Mucosa of rectum (tissue), 2 donors: ENCODE measurements around the gene DCAF5.

Source experiments
- H3K27ac ChIP-seq, 2 donors: one replicate each; pipeline ENCODE4 v1.7.0; 2013; ENCODE audit warnings: inconsistent platforms in 2 of 2, low read depth in 2 of 2, low read length in 2 of 2
- H3K27me3 ChIP-seq, 2 donors: one replicate each; pipeline ENCODE4 v1.7.0; 2013; ENCODE audit warnings: low read length in 2 of 2; ENCODE audit not compliant: control insufficient read depth in 2 of 2, insufficient read depth in 2 of 2
- H3K36me3 ChIP-seq, 2 donors: one replicate each; pipeline ENCODE4 v1.7.0; 2013; ENCODE audit warnings: low read length in 2 of 2; ENCODE audit not compliant: control insufficient read depth in 2 of 2, insufficient read depth in 2 of 2
- H3K4me1 ChIP-seq, 2 donors: one replicate each; pipeline ENCODE4 v1.7.0; 2013; ENCODE audit warnings: low read length in 2 of 2, mild to moderate bottlenecking in 1 of 2; ENCODE audit not compliant: control insufficient read depth in 2 of 2, insufficient read depth in 2 of 2
- H3K4me3 ChIP-seq, 2 donors: one replicate each; pipeline ENCODE4 v1.7.0; 2013; ENCODE audit warnings: low read length in 2 of 2
- H3K9ac ChIP-seq, 2 donors: one replicate each; pipeline ENCODE4 v1.7.0; 2013; ENCODE audit warnings: low read length in 2 of 2, low read depth in 1 of 2, mild to moderate bottlenecking in 1 of 2
- H3K9me3 ChIP-seq, 2 donors: one replicate each; pipeline ENCODE4 v1.7.0; 2013; ENCODE audit warnings: low read length in 2 of 2; ENCODE audit not compliant: control insufficient read depth in 2 of 2
- donor health status: healthy.
- donor health status: Normal muscosa, but diverticular disease.

DCAF5 gene

GRCh38 chr14:69090187-69090789 lies 62.6 kb downstream of the DCAF5 start:
- Histone ChIP-seq H3K27ac (no peak overlapping the region), H3K4me1 (no peaks in the 10 kb centered on the region), H3K4me3 (no peak overlapping the region), H3K9ac (no peak overlapping the region), H3K36me3 (peaks cover 21 to 44% of the 10 kb centered on the region in 2 donors), H3K27me3 (no peaks in the 10 kb centered on the region), H3K9me3 (no peaks in the 10 kb centered on the region)

- H3K27ac ChIP-seq = no peak overlapping the region
- no peaks in the 10 kb centered on the region for H3K9me3 ChIP-seq
Observed at GRCh38 chr14:69089046-69089445, 63.9 kb downstream of the DCAF5 start.

GRCh38 chr14:69088586-69088985 lies 64.3 kb downstream of the DCAF5 start:
- Histone ChIP-seq H3K4me1 (no peaks in the 10 kb centered on the region), H3K9me3 (no peaks in the 10 kb centered on the region), H3K27me3 (no peaks in the 10 kb centered on the region), H3K4me3 (no peak overlapping the region), H3K9ac (no peak overlapping the region), H3K27ac (no peak overlapping the region), H3K36me3 (peaks cover 25 to 48% of the 10 kb centered on the region in 2 donors)

More at GRCh38 chr14:69089046-69089445, 63.9 kb downstream of the DCAF5 start:
- no peaks in the 10 kb centered on the region for H3K4me1 ChIP-seq
- H3K4me3 ChIP-seq = no peak overlapping the region
- peaks cover 24 to 48% of the 10 kb centered on the region in 2 donors for H3K36me3 ChIP-seq
- no peaks in the 10 kb centered on the region for H3K27me3 ChIP-seq
- no peak overlapping the region for H3K9ac ChIP-seq

GRCh38 chr14:69087061-69087461 lies 65.9 kb downstream of the DCAF5 start:
- H3K9me3 ChIP-seq = no peaks in the 10 kb centered on the region
- H3K27me3 ChIP-seq = no peaks in the 10 kb centered on the region
- no peak overlapping the region for H3K4me3 ChIP-seq
- no peak overlapping the region for H3K9ac ChIP-seq
- H3K27ac ChIP-seq = peak overlapping the region in 1 of 2 donors; percentile 39
- no peaks in the 10 kb centered on the region for H3K4me1 ChIP-seq
- H3K36me3 ChIP-seq = peaks cover 30 to 49% of the 10 kb centered on the region in 2 donors

- Histone ChIP-seq H3K9ac (no peak overlapping the region), H3K36me3 (peaks cover 27 to 51% of the 10 kb centered on the region in 2 donors), H3K27ac (no peak overlapping the region), H3K9me3 (no peaks in the 10 kb centered on the region), H3K4me3 (no peak overlapping the region), H3K27me3 (no peaks in the 10 kb centered on the region), H3K4me1 (no peaks in the 10 kb centered on the region)
Observed at GRCh38 chr14:69086537-69086936, 66.4 kb downstream of the DCAF5 start.

- H3K36me3 ChIP-seq = peaks cover 15 to 33% of the 10 kb centered on the region in 2 donors
- no peaks in the 10 kb centered on the region for H3K9me3 ChIP-seq
- H3K27ac ChIP-seq = no peak overlapping the region
- H3K27me3 ChIP-seq = no peaks in the 10 kb centered on the region
- H3K4me3 ChIP-seq = no peak overlapping the region
- no peak overlapping the region for H3K9ac ChIP-seq
- H3K4me1 ChIP-seq = peaks cover 0 to 4% of the 10 kb centered on the region in 2 donors
Observed at GRCh38 chr14:69084023-69084422, 68.9 kb downstream of the DCAF5 start.

- Histone ChIP-seq H3K36me3 (peaks cover 15 to 25% of the 10 kb centered on the region in 2 donors), H3K27ac (no peak overlapping the region), H3K9ac (no peak overlapping the region)
Observed at GRCh38 chr14:69083181-69083580, 69.7 kb downstream of the DCAF5 start.

GRCh38 chr14:69081271-69081670 lies 71.6 kb downstream of the DCAF5 start:
- H3K9ac ChIP-seq = no peak overlapping the region
- no peaks in the 10 kb centered on the region for H3K9me3 ChIP-seq
- H3K4me3 ChIP-seq = no peak overlapping the region
- no peaks in the 10 kb centered on the region for H3K27me3 ChIP-seq
- peaks cover 0 to 4% of the 10 kb centered on the region in 2 donors for H3K4me1 ChIP-seq
- no peak overlapping the region for H3K27ac ChIP-seq
- H3K36me3 ChIP-seq = peaks cover 12 to 15% of the 10 kb centered on the region in 2 donors

More at GRCh38 chr14:69083181-69083580, 69.7 kb downstream of the DCAF5 start:
- Histone ChIP-seq H3K4me1 (peaks cover 0 to 4% of the 10 kb centered on the region in 2 donors), H3K27me3 (no peaks in the 10 kb centered on the region), H3K4me3 (no peak overlapping the region), H3K9me3 (no peaks in the 10 kb centered on the region)

- Histone ChIP-seq H3K27me3 (no peaks in the 10 kb centered on the region), H3K9ac (no peak overlapping the region), H3K9me3 (no peaks in the 10 kb centered on the region), H3K36me3 (peaks cover 10 to 15% of the 10 kb centered on the region in 2 donors), H3K27ac (no peak overlapping the region), H3K4me3 (no peak overlapping the region), H3K4me1 (peaks cover 0 to 4% of the 10 kb centered on the region in 2 donors)
Observed at GRCh38 chr14:69079747-69080146, 73.2 kb downstream of the DCAF5 start.

- no peaks in the 10 kb centered on the region for H3K9me3 ChIP-seq
- H3K27me3 ChIP-seq = no peaks in the 10 kb centered on the region
- H3K9ac ChIP-seq = no peak overlapping the region
- no peak overlapping the region for H3K4me3 ChIP-seq
- peak overlapping the region; percentile 35 to 50 for H3K27ac ChIP-seq
- peaks cover 12 to 19% of the 10 kb centered on the region in 2 donors for H3K36me3 ChIP-seq
- H3K4me1 ChIP-seq = peaks cover 0 to 4% of the 10 kb centered on the region in 2 donors
Observed at GRCh38 chr14:69079188-69079742, 73.7 kb downstream of the DCAF5 start.
